GM12878 (cell line): ENCODE measurements around the gene COX6B2. TPM values are rescaled to one million over a fixed set of nuclear protein-coding genes. Genes with fewer than 3 reads are reported as not detected.
A peak's percentile ranks its signal among the peaks of the same experiment; 100 is the strongest.

Experiments
- ASH2L ChIP-seq: fragments of 300-600, 200-600 bp; sonication (generic); IDR thresholded peaks from 2 replicates; pipeline ENCODE4 v1.6.1; 2017; ENCODE audit warnings: low read depth, mild to moderate bottlenecking, borderline replicate concordance
- ATF7 ChIP-seq: fragments of 450-650 bp; IDR thresholded peaks from 2 replicates; pipeline ENCODE4 v1.6.1; 2016; ENCODE audit warnings: low read depth, mild to moderate bottlenecking
- CREM ChIP-seq: IDR thresholded peaks from 2 replicates; pipeline ENCODE4 v1.6.1; 2014; ENCODE audit warnings: antibody characterized with exemption, low read depth
- EZH2 ChIP-seq: IDR thresholded peaks from 2 replicates; pipeline ENCODE4 v1.6.1; 2012; ENCODE audit warnings: low read depth, mild to moderate bottlenecking, control low read depth, inconsistent platforms, low read length, borderline replicate concordance; ENCODE audit not compliant: control insufficient read depth
- FOXM1 ChIP-seq: IDR thresholded peaks from 2 replicates; pipeline ENCODE4 v1.6.1; 2012; ENCODE audit warnings: low read depth, mild to moderate bottlenecking, inconsistent platforms, low read length, moderate library complexity
- MEF2B ChIP-seq: fragments of 450-650 bp; IDR thresholded peaks from 2 replicates; pipeline ENCODE4 v1.6.1; 2018; ENCODE audit warnings: mild to moderate bottlenecking, moderate library complexity; ENCODE audit not compliant: partially characterized antibody, poor library complexity, severe bottlenecking
- MTA3 ChIP-seq: IDR thresholded peaks from 2 replicates; pipeline ENCODE4 v1.6.1; 2012; ENCODE audit warnings: low read length, inconsistent platforms, borderline replicate concordance
- MXI1 ChIP-seq: fragments of 150-350 bp; IDR thresholded peaks from 2 replicates; pipeline ENCODE4 v1.6.1; 2011; ENCODE audit warnings: low read depth, mild to moderate bottlenecking, inconsistent platforms, low read length, improper control_type of control experiment
- NBN ChIP-seq: fragments of 450-650 bp; IDR thresholded peaks from 2 replicates; pipeline ENCODE4 v1.6.1; 2016
- NR2C1 ChIP-seq: fragments of 450-650 bp; IDR thresholded peaks from 2 replicates; pipeline ENCODE4 v1.6.1; 2017; ENCODE audit warnings: antibody characterized with exemption, mild to moderate bottlenecking, moderate library complexity
- POLR2A ChIP-seq: IDR thresholded peaks from 2 replicates; pipeline ENCODE4 v1.6.1; 2011; ENCODE audit warnings: low read depth, mild to moderate bottlenecking, low read length
- POLR2AphosphoS2 ChIP-seq: IDR thresholded peaks from 2 replicates; pipeline ENCODE4 v1.6.1; 2011; ENCODE audit warnings: low read depth, mild to moderate bottlenecking, low read length, improper control_type of control experiment, moderate library complexity
- RB1 ChIP-seq: fragments of 450-650 bp; formaldehyde crosslinking; IDR thresholded peaks from 2 replicates; pipeline ENCODE4 v1.6.1; 2017; ENCODE audit warnings: mild to moderate bottlenecking, borderline replicate concordance
- SIX5 ChIP-seq: IDR thresholded peaks from 2 replicates; pipeline ENCODE4 v1.6.1; 2011; ENCODE audit warnings: mild to moderate bottlenecking, low read depth, low read length, moderate library complexity; ENCODE audit not compliant: severe bottlenecking
- SMAD5 ChIP-seq: IDR thresholded peaks from 2 replicates; pipeline ENCODE4 v1.6.1; 2016; ENCODE audit warnings: antibody characterized with exemption, low read depth
- SPI1 ChIP-seq: IDR thresholded peaks from 2 replicates; pipeline ENCODE4 v1.6.1; 2011; ENCODE audit warnings: low read depth, mild to moderate bottlenecking, low read length, moderate library complexity, borderline replicate concordance; ENCODE audit not compliant: insufficient read depth
- TBL1XR1 ChIP-seq: IDR thresholded peaks from 2 replicates; pipeline ENCODE4 v1.6.1; 2012; ENCODE audit warnings: low read depth, low read length, improper control_type of control experiment
- TCF7 ChIP-seq: IDR thresholded peaks from 2 replicates; pipeline ENCODE4 v1.6.1; 2014; ENCODE audit warnings: antibody characterized with exemption, borderline replicate concordance
- polyA plus RNA-seq, 11 experiments: library from polyadenylated mRNA; depleted of rRNA in 4 of 11; unstranded in 6 of 11; stranded (reverse) in 5 of 11; fragments of >200 nt; fragmentation: Nextera tagmentation in 4 of 11; fragmentation: Illumina TruSeq in 1 of 11; extraction: Ambion mirVana in 4 of 11; extraction: Trizol in 1 of 11; gene quantifications; 1 replicate in 1 of 11; 2 replicates in 10 of 11; pipeline versions ENCODE4 v1.2.1 to v1.2.3, GENCODE V29; 2011 to 2016; ENCODE audit warnings: inconsistent platforms in 2 of 11, missing spikeins in 2 of 11, low read depth in 1 of 11
- total RNA-seq, 4 experiments: library from RNA; depleted of rRNA in 3 of 4; stranded (reverse); fragments of >200 nt in 3 of 4; fragmentation: Illumina TruSeq in 1 of 4; extraction: Trizol in 1 of 4; gene quantifications; 2 replicates each; pipeline versions ENCODE4 v1.2.1 to v1.2.3, GENCODE V29; 2013 to 2021
- TF ChIP-seq, protein P1 (sequence below): IDR thresholded peaks from 2 replicates; pipeline ENCODE4 v1.6.1; 2012; ENCODE audit warnings: low read length, inconsistent platforms
- TF ChIP-seq, protein P2 (sequence below): fragments of 450-650 bp; IDR thresholded peaks from 2 replicates; pipeline ENCODE4 v1.6.1; 2016; ENCODE audit warnings: mild to moderate bottlenecking, moderate library complexity, borderline replicate concordance
- TF ChIP-seq, protein P3 (sequence below): fragments of 450-650 bp; IDR thresholded peaks from 2 replicates; pipeline ENCODE4 v1.6.1; 2017; ENCODE audit warnings: mild to moderate bottlenecking
- TF ChIP-seq, protein P4 (sequence below): fragments of 450-650 bp; IDR thresholded peaks from 2 replicates; pipeline ENCODE4 v1.6.1; 2016; ENCODE audit warnings: mild to moderate bottlenecking

The COX6B2 gene
- total and polyA plus RNA-seq, 10 of the 15 experiments (the other 5 are each of a cell fraction or from before 2014, with no cell fraction given): 0.05 to 0.08 (median 0.07) TPM; not detected in 6

DNA sequence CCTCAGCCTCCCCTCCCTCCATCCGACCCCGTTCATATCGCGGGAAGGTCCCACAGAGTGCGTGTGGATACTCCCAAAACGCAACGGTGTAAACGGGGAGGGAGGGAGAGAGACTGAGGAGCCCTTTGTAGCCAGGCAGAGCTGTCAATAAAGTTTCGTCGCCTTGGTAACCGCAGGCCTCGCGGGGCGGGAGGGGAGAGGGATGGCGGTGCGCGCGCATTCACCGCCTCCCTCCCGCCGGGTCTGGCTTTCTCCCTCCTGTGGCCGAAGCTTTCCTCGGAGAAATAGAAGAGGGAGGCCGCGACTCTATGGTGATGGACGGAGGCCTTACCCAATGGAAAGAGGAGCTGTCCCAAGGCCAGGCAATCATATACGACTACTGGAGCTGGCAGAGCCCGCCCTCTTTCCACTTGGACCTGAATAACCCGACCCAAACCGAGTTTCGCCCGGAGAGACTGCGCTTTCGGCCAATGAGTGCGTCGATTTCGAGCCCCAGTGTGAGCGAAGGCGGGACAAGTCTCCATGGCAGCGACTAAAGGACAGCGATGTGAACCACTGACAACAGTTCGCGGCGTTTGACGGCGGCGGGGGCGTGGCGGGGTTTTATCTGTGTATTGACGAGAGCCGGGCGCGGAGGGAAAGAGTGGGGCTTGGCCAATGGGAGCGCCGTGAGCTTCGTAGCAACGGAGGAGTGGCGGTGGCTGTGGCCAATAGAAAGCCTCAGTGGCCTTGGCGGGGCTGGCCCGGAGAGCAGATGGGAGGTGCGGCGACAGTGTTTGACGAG, 15.2 kb downstream of the COX6B2 start, which contains the start of gene KMT5C (continued):
- TF ChIP-seq ASH2L: no peak
- TF ChIP-seq POLR2A: 0 out of 2 replicates have a peak, but pooled peaks have one; percentile 13
- TF ChIP-seq, protein P1, sequence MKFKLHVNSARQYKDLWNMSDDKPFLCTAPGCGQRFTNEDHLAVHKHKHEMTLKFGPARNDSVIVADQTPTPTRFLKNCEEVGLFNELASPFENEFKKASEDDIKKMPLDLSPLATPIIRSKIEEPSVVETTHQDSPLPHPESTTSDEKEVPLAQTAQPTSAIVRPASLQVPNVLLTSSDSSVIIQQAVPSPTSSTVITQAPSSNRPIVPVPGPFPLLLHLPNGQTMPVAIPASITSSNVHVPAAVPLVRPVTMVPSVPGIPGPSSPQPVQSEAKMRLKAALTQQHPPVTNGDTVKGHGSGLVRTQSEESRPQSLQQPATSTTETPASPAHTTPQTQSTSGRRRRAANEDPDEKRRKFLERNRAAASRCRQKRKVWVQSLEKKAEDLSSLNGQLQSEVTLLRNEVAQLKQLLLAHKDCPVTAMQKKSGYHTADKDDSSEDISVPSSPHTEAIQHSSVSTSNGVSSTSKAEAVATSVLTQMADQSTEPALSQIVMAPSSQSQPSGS: no peak
- no peak; the same call in 1 of the 2 replicates for TF ChIP-seq POLR2AphosphoS2
- no peak for TF ChIP-seq TCF7
- TF ChIP-seq RB1: peak; percentile 56; the same call in 1 of the 2 replicates
- TF ChIP-seq ATF7: peak; percentile 57
- peak; percentile 5 for TF ChIP-seq SIX5
- peak; percentile 91 for TF ChIP-seq MXI1
- TF ChIP-seq SPI1: no peak
- no peak for TF ChIP-seq SMAD5
- TF ChIP-seq, protein P2, sequence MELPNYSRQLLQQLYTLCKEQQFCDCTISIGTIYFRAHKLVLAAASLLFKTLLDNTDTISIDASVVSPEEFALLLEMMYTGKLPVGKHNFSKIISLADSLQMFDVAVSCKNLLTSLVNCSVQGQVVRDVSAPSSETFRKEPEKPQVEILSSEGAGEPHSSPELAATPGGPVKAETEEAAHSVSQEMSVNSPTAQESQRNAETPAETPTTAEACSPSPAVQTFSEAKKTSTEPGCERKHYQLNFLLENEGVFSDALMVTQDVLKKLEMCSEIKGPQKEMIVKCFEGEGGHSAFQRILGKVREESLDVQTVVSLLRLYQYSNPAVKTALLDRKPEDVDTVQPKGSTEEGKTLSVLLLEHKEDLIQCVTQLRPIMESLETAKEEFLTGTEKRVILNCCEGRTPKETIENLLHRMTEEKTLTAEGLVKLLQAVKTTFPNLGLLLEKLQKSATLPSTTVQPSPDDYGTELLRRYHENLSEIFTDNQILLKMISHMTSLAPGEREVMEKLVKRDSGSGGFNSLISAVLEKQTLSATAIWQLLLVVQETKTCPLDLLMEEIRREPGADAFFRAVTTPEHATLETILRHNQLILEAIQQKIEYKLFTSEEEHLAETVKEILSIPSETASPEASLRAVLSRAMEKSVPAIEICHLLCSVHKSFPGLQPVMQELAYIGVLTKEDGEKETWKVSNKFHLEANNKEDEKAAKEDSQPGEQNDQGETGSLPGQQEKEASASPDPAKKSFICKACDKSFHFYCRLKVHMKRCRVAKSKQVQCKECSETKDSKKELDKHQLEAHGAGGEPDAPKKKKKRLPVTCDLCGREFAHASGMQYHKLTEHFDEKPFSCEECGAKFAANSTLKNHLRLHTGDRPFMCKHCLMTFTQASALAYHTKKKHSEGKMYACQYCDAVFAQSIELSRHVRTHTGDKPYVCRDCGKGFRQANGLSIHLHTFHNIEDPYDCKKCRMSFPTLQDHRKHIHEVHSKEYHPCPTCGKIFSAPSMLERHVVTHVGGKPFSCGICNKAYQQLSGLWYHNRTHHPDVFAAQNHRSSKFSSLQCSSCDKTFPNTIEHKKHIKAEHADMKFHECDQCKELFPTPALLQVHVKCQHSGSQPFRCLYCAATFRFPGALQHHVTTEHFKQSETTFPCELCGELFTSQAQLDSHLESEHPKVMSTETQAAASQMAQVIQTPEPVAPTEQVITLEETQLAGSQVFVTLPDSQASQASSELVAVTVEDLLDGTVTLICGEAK: peak; percentile 98
- TF ChIP-seq TBL1XR1: 0 out of 2 replicates have a peak, but pooled peaks have one; percentile 29
- TF ChIP-seq MTA3: no peak
- no peak for TF ChIP-seq EZH2
- peak; percentile 66 for TF ChIP-seq MEF2B
- TF ChIP-seq NR2C1: no peak
- peak; percentile 80 for TF ChIP-seq NBN
- TF ChIP-seq FOXM1: no peak
- peak; percentile 94 for TF ChIP-seq CREM
- TF ChIP-seq, protein P3, sequence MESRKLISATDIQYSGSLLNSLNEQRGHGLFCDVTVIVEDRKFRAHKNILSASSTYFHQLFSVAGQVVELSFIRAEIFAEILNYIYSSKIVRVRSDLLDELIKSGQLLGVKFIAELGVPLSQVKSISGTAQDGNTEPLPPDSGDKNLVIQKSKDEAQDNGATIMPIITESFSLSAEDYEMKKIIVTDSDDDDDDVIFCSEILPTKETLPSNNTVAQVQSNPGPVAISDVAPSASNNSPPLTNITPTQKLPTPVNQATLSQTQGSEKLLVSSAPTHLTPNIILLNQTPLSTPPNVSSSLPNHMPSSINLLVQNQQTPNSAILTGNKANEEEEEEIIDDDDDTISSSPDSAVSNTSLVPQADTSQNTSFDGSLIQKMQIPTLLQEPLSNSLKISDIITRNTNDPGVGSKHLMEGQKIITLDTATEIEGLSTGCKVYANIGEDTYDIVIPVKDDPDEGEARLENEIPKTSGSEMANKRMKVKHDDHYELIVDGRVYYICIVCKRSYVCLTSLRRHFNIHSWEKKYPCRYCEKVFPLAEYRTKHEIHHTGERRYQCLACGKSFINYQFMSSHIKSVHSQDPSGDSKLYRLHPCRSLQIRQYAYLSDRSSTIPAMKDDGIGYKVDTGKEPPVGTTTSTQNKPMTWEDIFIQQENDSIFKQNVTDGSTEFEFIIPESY: no peak; the same call in 1 of the 2 replicates
- TF ChIP-seq, protein P4, sequence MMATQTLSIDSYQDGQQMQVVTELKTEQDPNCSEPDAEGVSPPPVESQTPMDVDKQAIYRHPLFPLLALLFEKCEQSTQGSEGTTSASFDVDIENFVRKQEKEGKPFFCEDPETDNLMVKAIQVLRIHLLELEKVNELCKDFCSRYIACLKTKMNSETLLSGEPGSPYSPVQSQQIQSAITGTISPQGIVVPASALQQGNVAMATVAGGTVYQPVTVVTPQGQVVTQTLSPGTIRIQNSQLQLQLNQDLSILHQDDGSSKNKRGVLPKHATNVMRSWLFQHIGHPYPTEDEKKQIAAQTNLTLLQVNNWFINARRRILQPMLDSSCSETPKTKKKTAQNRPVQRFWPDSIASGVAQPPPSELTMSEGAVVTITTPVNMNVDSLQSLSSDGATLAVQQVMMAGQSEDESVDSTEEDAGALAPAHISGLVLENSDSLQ: peak; percentile 100
